Renal cortex interstitium (tissue), 3 donors: ENCODE data around the gene TRIP4. TPM values are rescaled to one million over a fixed set of nuclear protein-coding genes. Genes with fewer than 3 reads are reported as not detected.

Experiments used
- polyA plus RNA-seq, 3 donors: library from polyadenylated mRNA; unstranded; fragments of 120-200 nt; gene quantifications; one replicate each; pipeline ENCODE4 v1.2.1, GENCODE V29; 2013; ENCODE audit not compliant: insufficient read length in 3 of 3

Gene TRIP4
- polyA plus RNA-seq, 3 donors = 36.8 to 48.0 (median 45.3) TPM

Other genes starting within 250 kb of the TRIP4 start
- 1 to 10 TPM; 1.3 to 2.1 (median 1.6) TPM for gene SNX22, start 236.1 kb upstream of the TRIP4 start, polyA plus RNA-seq
- 100 to 1,000 TPM; 519 to 625 (median 540) TPM for gene PPIB, start 224.8 kb upstream of the TRIP4 start, polyA plus RNA-seq
- 10 to 100 TPM; 20.0 to 23.8 (median 21.3) TPM for gene CSNK1G1, start 31.7 kb upstream of the TRIP4 start, polyA plus RNA-seq
- gene PCLAF, start 6.4 kb upstream of the TRIP4 start, polyA plus RNA-seq = 10 to 100 TPM; 40.8 to 52.0 (median 45.9) TPM
- gene ZNF609, start 72.7 kb downstream of the TRIP4 start, polyA plus RNA-seq = 10 to 100 TPM; 34.6 to 37.9 (median 34.9) TPM